CD8-positive, alpha-beta memory T cell (primary cell): ENCODE measurements around the gene CTBS. TPM values are rescaled to one million over a fixed set of nuclear protein-coding genes. Genes with fewer than 3 reads are reported as not detected.

ENCODE experiments used
- CTCF ChIA-PET: fragments of 350-600 bp; sonication (Branson Sonifier 250); formaldehyde crosslinking; loops from one replicate; lab custom pipeline; 2021; ENCODE audit warnings: antibody characterized with exemption; lab: Charles Lee
- POLR2A ChIA-PET: fragments of 350-600 bp; sonication (Branson Sonifier 250); formaldehyde crosslinking; loops from one replicate; lab custom pipeline; 2021; ENCODE audit warnings: antibody characterized with exemption; lab: Charles Lee
- DNase-seq, 5 donors: peaks; one replicate each; pipeline versions ENCODE4 v3.0.0 to v3.0.0-alpha.2; 2020 to 2022; ENCODE audit warnings: mixed read lengths in 1 of 5
- H3K27ac ChIP-seq: one replicate; pipeline ENCODE4 v1.7.0; 2013; ENCODE audit warnings: low read depth, mild to moderate bottlenecking, low read length, moderate library complexity
- H3K27me3 ChIP-seq: 2 replicates; pipeline ENCODE4 v1.7.0; 2013; ENCODE audit warnings: low read length, mild to moderate bottlenecking; ENCODE audit not compliant: insufficient read depth, poor library complexity, severe bottlenecking
- H3K36me3 ChIP-seq: 2 replicates; pipeline ENCODE4 v1.7.0; 2013; ENCODE audit warnings: mild to moderate bottlenecking, low read length, moderate library complexity; ENCODE audit not compliant: insufficient read depth
- H3K4me1 ChIP-seq: 2 replicates; pipeline ENCODE4 v1.7.0; 2013; ENCODE audit warnings: mild to moderate bottlenecking, low read length, moderate library complexity; ENCODE audit not compliant: insufficient read depth
- H3K4me3 ChIP-seq: 2 replicates; pipeline ENCODE4 v1.7.0; 2013; ENCODE audit warnings: mild to moderate bottlenecking, low read length
- H3K9me3 ChIP-seq: 2 replicates; pipeline ENCODE4 v1.7.0; 2013; ENCODE audit warnings: mild to moderate bottlenecking, low read length
- H3K27ac Mint-ChIP-seq, 8 donors: one replicate each; pipeline ENCODE4 v1.8.0; 2020 to 2021; ENCODE audit warnings: mixed read lengths in 8 of 8, mild to moderate bottlenecking in 6 of 8, inconsistent platforms in 3 of 8, moderate library complexity in 3 of 8
- H3K27me3 Mint-ChIP-seq, 2 donors: one replicate each; pipeline ENCODE4 v1.8.0; 2020 to 2021; ENCODE audit warnings: mixed read lengths in 2 of 2, mild to moderate bottlenecking in 1 of 2, moderate library complexity in 1 of 2
- H3K36me3 Mint-ChIP-seq, 3 donors: one replicate each; pipeline ENCODE4 v1.8.0; 2020 to 2021; ENCODE audit warnings: mixed read lengths in 3 of 3, inconsistent platforms in 1 of 3, mild to moderate bottlenecking in 1 of 3
- H3K4me1 Mint-ChIP-seq, 3 donors: one replicate each; pipeline ENCODE4 v1.8.0; 2020 to 2021; ENCODE audit warnings: mixed read lengths in 3 of 3, inconsistent platforms in 1 of 3, mild to moderate bottlenecking in 1 of 3
- H3K4me3 Mint-ChIP-seq, 7 donors: one replicate each; pipeline ENCODE4 v1.8.0; 2020 to 2021; ENCODE audit warnings: mixed read lengths in 7 of 7, mild to moderate bottlenecking in 6 of 7, moderate library complexity in 4 of 7, inconsistent platforms in 2 of 7
- H3K9me3 Mint-ChIP-seq, 5 donors: one replicate each; pipeline ENCODE4 v1.8.0; 2020 to 2022; ENCODE audit warnings: mixed read lengths in 5 of 5, mild to moderate bottlenecking in 3 of 5, moderate library complexity in 2 of 5, inconsistent platforms in 1 of 5
- polyA plus RNA-seq: library from polyadenylated mRNA; unstranded; fragments of 300-500 nt; fragmentation: Illumina TruSeq; gene quantifications from one replicate; pipeline ENCODE4 v1.2.3, GENCODE V29; 2021
- total RNA-seq, 2 experiments: library from RNA; stranded (reverse); gene quantifications; one replicate each; pipeline ENCODE4 v1.2.3, GENCODE V29; 2021

Gene CTBS
- total and polyA plus RNA-seq, 3 experiments from 2014 or later: 8.8 to 18.3 (median 9.1) TPM

DNA sequence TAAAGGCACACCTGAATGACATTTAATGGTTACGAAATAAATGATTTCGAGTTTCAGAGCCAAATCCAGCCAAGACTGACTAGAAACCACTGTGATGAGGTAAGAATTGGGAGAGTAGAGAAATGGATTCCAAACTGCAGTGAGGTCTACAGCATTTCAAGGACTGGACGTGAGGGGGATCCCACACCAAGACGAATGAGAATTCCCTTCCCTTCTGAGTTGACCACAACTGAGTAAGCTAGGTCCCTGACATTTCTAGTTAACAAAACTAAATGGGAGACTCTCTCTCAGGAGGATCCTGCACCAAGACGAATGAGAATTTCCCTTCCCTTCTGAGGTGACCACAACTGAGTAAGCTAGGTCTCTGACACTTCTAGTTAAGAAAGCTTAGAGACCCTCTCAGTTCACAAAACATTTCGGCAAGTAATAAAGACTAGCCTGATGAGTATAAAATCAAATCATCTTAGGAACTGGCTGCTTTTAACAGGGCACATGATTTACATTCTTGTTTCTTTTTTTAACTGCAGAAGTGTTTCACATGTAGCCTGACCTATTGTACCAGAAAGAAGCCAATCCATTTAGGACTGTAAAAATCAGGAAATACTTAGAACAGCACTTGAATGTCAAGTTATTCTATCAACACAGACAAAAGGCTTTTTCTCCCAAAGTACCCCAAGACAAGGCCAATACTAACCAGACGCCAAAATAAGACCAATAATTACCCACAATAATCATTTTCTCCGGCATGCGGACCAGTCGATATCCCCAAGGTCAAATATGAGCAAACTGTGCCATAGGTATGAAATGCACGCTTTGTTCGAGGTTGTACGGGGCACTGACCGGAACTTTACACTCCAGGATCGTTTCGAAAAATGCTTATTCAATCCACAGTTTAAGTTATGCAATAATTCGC, 69.4 kb downstream of the CTBS start:
- peak in 2 of 5 donors; percentile 6 to 28 for DNase-seq
- H3K36me3 ChIP-seq: peaks cover 3% of the 10 kb centered on the region
- CTCF ChIA-PET: interaction anchor here (1.3 to 2.5 kb wide), 7 partner anchors 9 to 361 kb away, joined by 4 to 12 read pairs (median 8); partner anchors contain the start of genes CTBS and PRKACB
- peaks cover 0 to 29% (median 4%) of the 10 kb centered on the region in 3 donors for H3K36me3 Mint-ChIP-seq
- peak overlapping the region; percentile 95 to 99 (median 97) for H3K4me3 Mint-ChIP-seq
- peak overlapping the region; percentile 77 for H3K27ac ChIP-seq
- POLR2A ChIA-PET: interaction anchor here (1.0 to 2.4 kb wide), 6 partner anchors 25 to 772 kb away, joined by 3 to 32 read pairs (median 6); partner anchors contain the start of genes BCL10, CTBS, PRKACB and RPF1
- H3K4me3 ChIP-seq: peak overlapping the region; percentile 91
- peak overlapping the region; percentile 92 to 98 (median 96) for H3K27ac Mint-ChIP-seq
- H3K4me1 ChIP-seq: peaks cover 32% of the 10 kb centered on the region
- H3K27me3 ChIP-seq: no peaks in the 10 kb centered on the region
- H3K27me3 Mint-ChIP-seq: no peaks in the 10 kb centered on the region
- H3K9me3 Mint-ChIP-seq: peaks cover 0 to 5% (median 0%) of the 10 kb centered on the region in 5 donors
- H3K9me3 ChIP-seq: no peaks in the 10 kb centered on the region
- peaks cover 53 to 67% (median 56%) of the 10 kb centered on the region in 3 donors for H3K4me1 Mint-ChIP-seq

DNA sequence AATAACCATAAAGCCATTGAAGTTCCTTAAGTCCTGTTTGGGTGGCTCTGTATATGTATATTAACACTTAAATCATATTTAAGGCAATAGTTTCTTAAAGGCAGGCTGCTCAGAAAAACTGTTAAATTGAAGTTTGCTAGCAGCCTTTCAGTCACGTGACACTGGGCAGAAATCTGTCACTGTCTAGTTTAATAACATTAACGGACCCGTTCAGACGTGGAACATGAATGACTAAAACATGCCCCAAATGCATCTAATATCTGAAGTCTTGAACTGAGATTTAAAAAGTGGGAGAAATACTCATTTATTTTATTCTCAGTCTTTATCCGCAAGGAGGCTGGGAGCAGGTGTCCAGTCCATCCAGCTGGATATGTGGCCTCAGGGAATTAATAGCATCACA, 71.3 kb downstream of the CTBS start:
- DNase-seq: no peak
- no peak overlapping the region for H3K4me3 ChIP-seq
- Mint-ChIP-seq H3K9me3 (no peaks in the 10 kb centered on the region), H3K36me3 (peaks cover 0 to 43% (median 8%) of the 10 kb centered on the region in 3 donors), H3K4me1 (peaks cover 52 to 75% (median 56%) of the 10 kb centered on the region in 3 donors), H3K27me3 (no peaks in the 10 kb centered on the region), H3K27ac (peak overlapping the region in 5 of 8 donors; percentile 5 to 96 (median 51)), H3K4me3 (peak overlapping the region in 4 of 7 donors; percentile 7 to 97 (median 40))
- H3K36me3 ChIP-seq: peaks cover 5% of the 10 kb centered on the region
- ChIA-PET CTCF (no interaction called here), POLR2A (interaction anchor here (1.7 kb wide), 1 partner anchor 71 kb away, joined by 6 read pairs; the partner anchor contains the start of gene CTBS)
- H3K9me3 ChIP-seq: no peaks in the 10 kb centered on the region
- no peak overlapping the region for H3K27ac ChIP-seq
- peaks cover 32% of the 10 kb centered on the region for H3K4me1 ChIP-seq
- H3K27me3 ChIP-seq: no peaks in the 10 kb centered on the region

Other genes with a start within 250 kb of the CTBS start
- gene DNASE2B, start 176.0 kb downstream of the CTBS start, total RNA-seq: not detected
- gene DNASE2B, start 176.0 kb downstream of the CTBS start, polyA plus RNA-seq: not detected
- 10 to 100 TPM; 60.1 to 63.5 TPM for gene RPF1, start 95.2 kb downstream of the CTBS start, total RNA-seq
- 59.7 TPM for gene RPF1, start 95.2 kb downstream of the CTBS start, polyA plus RNA-seq
- gene SPATA1, start 68.1 kb downstream of the CTBS start, total RNA-seq: under 1 TPM; 0.55 to 0.69 TPM
- gene SPATA1, start 68.1 kb downstream of the CTBS start, polyA plus RNA-seq: not detected
- 100 to 1,000 TPM; 123 to 128 TPM for gene GNG5, start 67.9 kb downstream of the CTBS start, total RNA-seq
- gene GNG5, start 67.9 kb downstream of the CTBS start, polyA plus RNA-seq: 249 TPM
- 10 to 100 TPM; 10.4 to 11.4 TPM for gene SSX2IP, start 116.0 kb upstream of the CTBS start, total RNA-seq
- gene SSX2IP, start 116.0 kb upstream of the CTBS start, polyA plus RNA-seq: 8.5 TPM